ENCODE data around the gene ARHGEF28.

The ARHGEF28 gene

DNA sequence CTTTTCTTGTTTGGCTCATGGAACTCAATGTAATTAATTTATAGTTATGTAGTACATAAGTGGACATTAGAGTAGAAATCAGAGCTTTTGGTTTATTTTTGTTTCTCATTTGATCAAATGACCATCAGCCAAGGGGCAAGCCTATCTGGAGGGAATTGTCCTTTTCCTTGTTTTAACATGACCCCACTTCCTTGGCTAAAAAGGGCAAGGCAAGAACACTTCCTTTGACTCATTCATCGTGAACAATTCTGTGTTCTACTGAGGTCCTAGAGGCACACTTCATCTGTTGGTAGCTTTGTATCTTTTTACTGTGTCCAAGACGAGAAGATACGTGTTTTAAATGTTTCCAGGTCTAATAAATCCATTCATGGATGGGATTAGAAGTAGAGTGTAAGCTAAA lies 148.9 kb downstream of the ARHGEF28 start:
- DNase-seq (ENCODE audit: low spot score) = no peak
- TF ChIP-seq CTCF (IDR thresholded peaks at IDR 0.05) = no peak
- no peak overlapping the region for H3K27ac ChIP-seq
- no peak overlapping the region for H3K4me3 ChIP-seq

- TF ChIP-seq CTCF (IDR thresholded peaks at IDR 0.05) = no peak
- DNase-seq (ENCODE audit: low spot score) = no peak
- Histone ChIP-seq H3K27ac (no peak overlapping the region), H3K4me3 (no peak overlapping the region)
Measured at GRCh38 chr5:73776405-73776804, 150.4 kb downstream of the ARHGEF28 start.

GRCh38 chr5:73777192-73777591 lies 151.2 kb downstream of the ARHGEF28 start:
- no peak for DNase-seq (ENCODE audit: low spot score)
- Histone ChIP-seq H3K4me3 (no peak overlapping the region), H3K27ac (no peak overlapping the region)
- TF ChIP-seq CTCF (IDR thresholded peaks at IDR 0.05) = no peak

DNA sequence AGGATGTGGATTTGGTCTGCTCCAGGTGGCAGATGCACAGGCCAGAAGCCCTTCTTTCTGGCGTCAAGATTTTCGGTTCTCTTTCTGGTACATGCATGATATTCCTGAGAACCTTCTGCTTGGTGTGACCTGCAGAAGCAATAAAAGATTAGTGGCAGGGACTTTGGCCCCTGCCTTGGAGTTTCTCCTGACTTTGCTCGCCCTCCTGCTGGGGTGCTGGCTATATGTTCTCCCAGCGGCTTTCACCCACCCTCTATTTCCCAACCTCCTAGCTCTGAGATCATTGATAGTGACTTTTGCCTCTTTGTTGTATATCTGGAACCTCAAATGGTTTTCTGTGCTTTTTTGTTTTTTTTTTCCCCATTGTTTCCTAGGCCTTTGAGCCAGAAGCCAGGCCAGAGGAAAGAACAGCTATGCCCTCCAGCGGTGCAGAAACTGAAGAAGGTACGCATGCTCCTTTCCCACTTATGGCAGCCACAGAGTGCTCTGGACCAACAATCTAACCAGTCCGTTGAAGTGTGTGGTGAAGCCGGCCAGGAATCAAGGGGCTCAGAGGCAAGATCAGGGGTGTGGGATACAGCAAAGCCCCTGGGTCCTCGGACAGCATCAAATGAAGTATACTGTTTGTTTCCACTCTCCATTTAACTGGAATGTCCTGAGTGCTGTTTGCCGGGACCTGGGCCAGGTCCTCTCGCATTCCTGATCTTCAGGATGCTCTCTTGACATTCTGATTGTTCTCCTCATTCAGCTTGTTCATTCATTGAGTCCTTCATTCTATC lies 154.5 kb downstream of the ARHGEF28 start:
- Histone ChIP-seq H3K4me3 (no peak overlapping the region), H3K27ac (no peak overlapping the region)
- no peak for DNase-seq (ENCODE audit: low spot score)
- TF ChIP-seq CTCF (IDR thresholded peaks at IDR 0.05) = no peak

- H3K27ac ChIP-seq = no peak overlapping the region
- no peak for TF ChIP-seq CTCF (IDR thresholded peaks at IDR 0.05)
- DNase-seq (ENCODE audit: low spot score) = no peak
- no peak overlapping the region for H3K4me3 ChIP-seq
Measured at GRCh38 chr5:73781107-73781768, 155.2 kb downstream of the ARHGEF28 start.

GRCh38 chr5:73783828-73784227 lies 157.8 kb downstream of the ARHGEF28 start:
- no peak for DNase-seq (ENCODE audit: low spot score)
- TF ChIP-seq CTCF (IDR thresholded peaks at IDR 0.05) = no peak
- H3K4me3 ChIP-seq = no peak overlapping the region
- H3K27ac ChIP-seq = no peak overlapping the region

Measured in coronary artery (tissue), 2 donors.